Astrocyte of the cerebellum (primary cell): Measurements from ENCODE around the gene CYP17A1.
A peak's percentile ranks its signal among the peaks of the same experiment; 100 is the strongest.

Source experiments
- DNase-seq: peaks from one replicate; pipeline ENCODE4 v3.0.0-alpha.2; 2011; ENCODE audit warnings: low read depth
- H3K4me3 ChIP-seq: 2 replicates; pipeline ENCODE4 v1.5.1; 2011; ENCODE audit warnings: mild to moderate bottlenecking, low read depth, low read length, moderate library complexity
- in situ Hi-C: cut with HindIII; loops from 2 replicates; pipeline ENCODE4 v1.10.0; 2017; ENCODE audit warnings: low sequenced_read_pairs
- TF ChIP-seq, protein P1 (sequence below): IDR thresholded peaks from 2 replicates; pipeline ENCODE4 v1.5.1; 2012; ENCODE audit warnings: low read length, low read depth, moderate library complexity, mild to moderate bottlenecking; ENCODE audit errors: missing control alignments

The CYP17A1 gene, protein sequence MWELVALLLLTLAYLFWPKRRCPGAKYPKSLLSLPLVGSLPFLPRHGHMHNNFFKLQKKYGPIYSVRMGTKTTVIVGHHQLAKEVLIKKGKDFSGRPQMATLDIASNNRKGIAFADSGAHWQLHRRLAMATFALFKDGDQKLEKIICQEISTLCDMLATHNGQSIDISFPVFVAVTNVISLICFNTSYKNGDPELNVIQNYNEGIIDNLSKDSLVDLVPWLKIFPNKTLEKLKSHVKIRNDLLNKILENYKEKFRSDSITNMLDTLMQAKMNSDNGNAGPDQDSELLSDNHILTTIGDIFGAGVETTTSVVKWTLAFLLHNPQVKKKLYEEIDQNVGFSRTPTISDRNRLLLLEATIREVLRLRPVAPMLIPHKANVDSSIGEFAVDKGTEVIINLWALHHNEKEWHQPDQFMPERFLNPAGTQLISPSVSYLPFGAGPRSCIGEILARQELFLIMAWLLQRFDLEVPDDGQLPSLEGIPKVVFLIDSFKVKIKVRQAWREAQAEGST

DNA sequence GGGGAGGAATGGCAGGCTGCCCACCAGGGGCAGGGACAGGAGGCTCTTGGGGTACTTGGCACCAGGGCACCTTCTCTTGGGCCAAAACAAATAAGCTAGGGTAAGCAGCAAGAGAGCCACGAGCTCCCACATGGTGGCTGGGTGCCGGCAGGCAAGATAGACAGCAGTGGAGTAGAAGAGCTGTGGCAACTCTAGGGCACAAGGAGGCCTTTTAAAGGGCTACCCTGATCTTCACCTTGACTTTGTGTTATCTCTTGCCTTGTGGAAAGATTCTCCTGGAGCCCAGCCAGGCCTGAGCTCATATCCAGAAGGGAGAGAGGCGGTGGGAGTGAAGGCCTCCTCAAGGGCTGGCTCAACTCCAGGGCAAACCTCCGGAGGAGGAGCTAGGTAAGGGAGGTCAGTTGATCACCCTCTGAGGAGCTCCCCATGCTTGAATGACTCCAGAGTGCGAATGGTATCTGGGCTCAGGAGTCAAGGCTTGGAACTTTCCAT is at the start of gene CYP17A1:
TSS of gene CYP17A1 (minus strand) at position 184 of the 492 bp plus-strand sequence. CDS start at position 132, 52 bp downstream.
- no peak for DNase-seq
- no peak within 1 kb of the TSS for H3K4me3 ChIP-seq
- TF ChIP-seq, protein P1, sequence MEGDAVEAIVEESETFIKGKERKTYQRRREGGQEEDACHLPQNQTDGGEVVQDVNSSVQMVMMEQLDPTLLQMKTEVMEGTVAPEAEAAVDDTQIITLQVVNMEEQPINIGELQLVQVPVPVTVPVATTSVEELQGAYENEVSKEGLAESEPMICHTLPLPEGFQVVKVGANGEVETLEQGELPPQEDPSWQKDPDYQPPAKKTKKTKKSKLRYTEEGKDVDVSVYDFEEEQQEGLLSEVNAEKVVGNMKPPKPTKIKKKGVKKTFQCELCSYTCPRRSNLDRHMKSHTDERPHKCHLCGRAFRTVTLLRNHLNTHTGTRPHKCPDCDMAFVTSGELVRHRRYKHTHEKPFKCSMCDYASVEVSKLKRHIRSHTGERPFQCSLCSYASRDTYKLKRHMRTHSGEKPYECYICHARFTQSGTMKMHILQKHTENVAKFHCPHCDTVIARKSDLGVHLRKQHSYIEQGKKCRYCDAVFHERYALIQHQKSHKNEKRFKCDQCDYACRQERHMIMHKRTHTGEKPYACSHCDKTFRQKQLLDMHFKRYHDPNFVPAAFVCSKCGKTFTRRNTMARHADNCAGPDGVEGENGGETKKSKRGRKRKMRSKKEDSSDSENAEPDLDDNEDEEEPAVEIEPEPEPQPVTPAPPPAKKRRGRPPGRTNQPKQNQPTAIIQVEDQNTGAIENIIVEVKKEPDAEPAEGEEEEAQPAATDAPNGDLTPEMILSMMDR: no peak
- in situ Hi-C loops: no loop called here

DNA sequence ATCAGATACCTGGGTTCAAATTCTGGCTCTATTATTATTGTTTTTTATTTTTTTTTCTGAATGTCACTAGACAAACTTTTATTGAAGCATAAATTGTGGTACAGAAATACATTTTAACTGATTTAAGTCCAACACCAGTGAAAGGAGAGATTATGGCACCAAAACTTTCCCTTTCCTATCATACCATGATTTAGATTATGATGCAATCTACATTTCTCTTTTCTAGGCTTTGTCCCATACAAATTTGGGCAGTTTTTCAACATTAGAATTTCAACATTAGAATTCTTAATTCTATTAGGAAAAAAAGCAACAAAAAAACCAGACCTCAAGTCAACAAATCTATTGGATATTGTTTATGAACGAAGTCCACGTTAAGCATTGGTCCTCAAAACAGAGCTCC is 43.0 kb upstream of the CYP17A1 start:
- TF ChIP-seq, protein P1: no peak
- in situ Hi-C loops: no loop called here
- no peak overlapping the region for H3K4me3 ChIP-seq
- no peak for DNase-seq

DNA sequence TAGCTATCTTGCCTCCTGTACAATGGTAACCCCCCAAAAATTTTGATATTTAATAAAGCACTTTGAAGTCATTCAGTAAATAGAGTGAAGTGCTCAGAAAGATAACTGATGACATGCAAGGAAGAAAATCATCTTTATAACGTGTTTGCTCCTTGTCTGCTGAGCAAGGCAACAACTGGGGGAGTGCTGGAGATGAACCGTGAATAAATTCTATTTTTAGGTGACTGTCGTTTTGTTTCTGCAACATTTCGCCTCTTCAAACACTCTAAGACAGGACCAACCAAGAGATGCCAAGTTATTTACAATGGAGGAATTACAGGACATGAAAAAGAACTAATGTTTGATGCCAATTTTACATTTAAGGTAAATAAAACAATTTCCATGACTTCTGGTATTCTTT is 41.4 kb upstream of the CYP17A1 start:
- no peak for DNase-seq
- TF ChIP-seq, protein P1: no peak
- H3K4me3 ChIP-seq: no peak overlapping the region
- in situ Hi-C loops: no loop called here

DNA sequence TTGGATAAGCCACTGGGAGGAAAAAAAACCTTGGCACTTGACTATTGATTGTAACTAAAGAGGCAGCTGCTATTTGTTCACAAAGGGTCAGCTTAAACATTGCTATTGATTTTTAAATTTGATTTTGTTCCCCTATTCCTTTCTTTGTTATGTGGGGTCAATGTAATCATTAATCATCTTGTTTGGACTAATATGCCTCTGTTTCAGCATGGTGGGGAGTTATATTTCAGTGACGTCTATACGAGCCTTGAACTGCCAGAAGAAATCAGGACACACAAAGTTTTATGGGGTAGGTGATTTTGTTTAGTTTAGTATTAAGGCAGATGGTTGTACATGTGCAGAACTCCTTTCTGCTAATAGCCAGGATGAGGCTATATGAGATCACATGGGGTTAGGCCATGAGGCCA is 39.5 kb upstream of the CYP17A1 start:
- H3K4me3 ChIP-seq: no peak overlapping the region
- no peak for DNase-seq
- TF ChIP-seq, protein P1: no peak
- in situ Hi-C loops: no loop called here

DNA sequence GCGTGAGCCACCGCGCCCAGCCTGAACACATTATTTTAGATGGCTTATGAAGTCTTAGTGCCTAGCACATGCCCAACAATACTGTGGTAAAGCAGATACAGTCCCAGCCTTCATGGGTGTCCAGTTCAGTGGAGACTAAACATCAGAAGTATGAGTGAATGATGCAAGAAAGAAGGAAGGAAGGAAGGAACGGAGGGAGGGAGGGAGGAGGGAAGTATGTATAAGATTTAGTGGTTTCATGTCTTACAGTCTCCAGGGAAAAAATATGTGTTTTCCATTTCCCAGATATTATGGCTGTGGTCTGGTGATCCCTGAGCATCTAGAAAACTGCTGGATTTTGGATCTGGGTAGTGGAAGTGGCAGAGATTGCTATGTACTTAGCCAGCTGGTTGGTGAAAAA is 35.0 kb upstream of the CYP17A1 start:
- in situ Hi-C loops: no loop called here
- H3K4me3 ChIP-seq: no peak overlapping the region
- DNase-seq: no peak
- TF ChIP-seq, protein P1: no peak

DNA sequence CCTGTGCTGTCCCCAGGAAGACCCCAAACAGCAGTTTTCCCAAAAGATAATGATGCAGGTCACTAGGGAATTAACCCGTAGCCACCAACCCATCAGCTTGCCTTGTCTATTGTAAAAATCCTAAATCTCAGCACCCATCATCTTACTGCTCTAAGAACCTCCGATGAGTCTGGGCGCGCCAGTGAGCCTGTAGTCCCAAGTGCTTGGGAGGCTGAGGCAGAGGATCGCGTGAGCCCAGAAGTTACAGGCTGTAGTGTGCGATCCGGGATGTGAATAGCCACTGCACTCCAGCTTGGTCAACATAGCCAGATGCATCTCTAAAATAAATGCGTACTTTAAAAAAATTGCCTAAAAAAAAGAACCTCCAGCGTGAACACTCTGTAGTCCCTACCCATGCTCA is 33.0 kb upstream of the CYP17A1 start:
- no peak for DNase-seq
- H3K4me3 ChIP-seq: peak overlapping the region; percentile 49
- in situ Hi-C loops: no loop called here
- TF ChIP-seq, protein P1: no peak
